ENCODE data around the gene RAB33B.
"Not testable (repeated sequence)": the region's sequence is repeated elsewhere in the genome, so short reads cannot be mapped to it uniquely, and the experiment has no call there.

The RAB33B gene

GRCh38 chr4:139454111-139455045 lies at the start of gene RAB33B:
Gene RAB33B (plus strand): TSS chr4:139454121. CDS start chr4:139454196, 75 bp downstream.
- in situ Hi-C loops (cut with MboI; ENCODE audit: low pct_unique_long_range_greater_than_20kb, low sequenced_read_pairs): no loop called here
- peak; percentile 43 for DNase-seq

DNA sequence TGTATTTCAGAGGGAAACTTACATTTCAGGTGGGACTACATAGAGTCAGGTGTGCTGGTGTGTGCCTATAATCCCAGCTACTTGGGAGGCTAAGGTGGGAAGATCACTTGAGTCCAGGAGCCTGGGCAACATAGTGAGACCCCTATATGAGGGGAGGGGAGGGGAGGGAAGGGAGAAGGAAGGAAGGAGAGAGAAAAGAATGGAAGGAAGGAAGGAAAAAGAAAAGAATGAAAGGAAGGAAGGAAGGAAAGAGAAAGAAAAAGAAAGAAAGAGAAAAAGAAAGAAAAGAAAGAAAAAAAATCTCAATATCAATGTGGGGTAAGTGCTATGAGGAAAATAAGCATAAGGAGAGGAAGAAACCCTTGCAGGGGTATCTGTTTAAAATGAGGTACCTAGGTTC lies 43.6 kb upstream of the RAB33B start:
- in situ Hi-C loops (cut with MboI; ENCODE audit: low pct_unique_long_range_greater_than_20kb, low sequenced_read_pairs): no loop called here
- no peak for DNase-seq

DNA sequence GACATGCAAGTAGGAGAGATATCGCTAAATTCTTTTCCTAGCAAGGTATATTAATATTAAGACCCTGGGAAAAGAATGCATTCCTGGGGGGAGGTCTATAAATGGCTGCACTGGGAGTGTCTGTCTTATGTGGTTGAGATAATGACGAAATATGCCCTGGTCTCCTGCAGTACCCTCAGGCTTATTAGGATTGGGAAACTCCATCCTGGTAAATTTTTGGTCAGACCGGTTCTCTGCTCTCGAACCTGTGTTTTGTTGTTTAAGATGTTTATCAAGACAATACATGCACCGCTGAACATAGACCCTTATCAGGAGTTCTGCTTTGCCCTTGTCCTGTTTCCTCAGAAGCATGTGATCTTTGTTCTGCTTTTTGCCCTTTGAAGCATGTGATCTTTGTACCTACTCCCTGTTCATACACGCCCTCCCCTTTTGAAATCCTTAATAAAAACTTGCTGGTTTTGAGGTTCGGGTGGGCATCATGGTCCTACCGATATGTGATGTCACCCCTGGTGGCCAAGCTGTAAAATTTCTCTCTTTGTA lies 39.2 kb upstream of the RAB33B start:
- in situ Hi-C loops (cut with MboI; ENCODE audit: low pct_unique_long_range_greater_than_20kb, low sequenced_read_pairs): not testable (repeated sequence)
- peak; percentile 66 for DNase-seq

DNA sequence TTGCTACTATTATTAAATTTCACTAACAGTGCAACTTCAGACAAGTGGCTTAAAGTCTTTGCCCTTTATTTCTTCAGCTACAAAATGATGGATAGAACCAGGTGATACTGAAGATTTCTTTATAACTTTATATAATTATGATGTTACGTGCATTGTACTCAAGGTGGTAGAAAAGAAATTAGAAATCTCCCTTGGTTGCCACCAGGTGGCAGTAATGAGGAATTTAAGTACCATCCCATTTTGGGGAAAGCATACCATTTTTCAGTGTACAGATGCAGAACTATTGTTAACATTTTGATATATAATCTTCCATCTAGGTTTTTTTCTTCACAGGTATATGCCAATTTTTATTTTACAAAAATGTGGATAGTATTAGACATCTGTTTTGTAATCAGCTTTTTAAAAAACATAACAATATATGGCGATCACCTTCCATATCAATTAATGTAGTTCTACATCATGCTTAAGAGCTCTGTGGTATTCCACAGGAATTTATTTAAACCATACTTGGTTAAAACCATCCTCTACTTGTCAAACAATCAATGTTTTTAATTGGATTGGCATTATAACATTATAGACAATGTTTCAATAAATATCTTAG lies 37.7 kb upstream of the RAB33B start:
- peak; percentile 54 for DNase-seq
- in situ Hi-C loops (cut with MboI; ENCODE audit: low pct_unique_long_range_greater_than_20kb, low sequenced_read_pairs): no loop called here

- in situ Hi-C loops (cut with MboI; ENCODE audit: low pct_unique_long_range_greater_than_20kb, low sequenced_read_pairs): no loop called here
- DNase-seq: peak; percentile 97
These were observed 34.5 kb upstream of the RAB33B start for GRCh38 chr4:139419388-139419914.

DNA sequence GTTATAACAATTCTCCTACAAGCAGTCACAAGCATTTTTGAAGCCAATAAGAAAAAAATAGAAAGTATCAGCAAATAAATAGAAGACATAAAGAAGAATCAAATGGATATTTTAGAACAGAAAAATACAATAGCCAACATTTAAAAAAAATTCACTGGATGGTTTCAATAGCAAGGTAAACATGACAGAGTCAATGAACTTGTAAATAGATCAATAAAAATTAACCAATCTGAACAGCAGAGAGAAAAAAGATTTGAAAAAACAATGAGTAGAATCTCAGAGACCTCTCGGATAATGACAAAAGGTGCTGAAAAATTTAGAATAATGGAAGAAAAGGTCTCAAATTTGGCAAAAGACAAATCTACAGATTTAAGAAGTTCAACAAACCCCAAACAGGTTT lies 33.3 kb upstream of the RAB33B start:
- no peak for DNase-seq
- in situ Hi-C loops (cut with MboI; ENCODE audit: low pct_unique_long_range_greater_than_20kb, low sequenced_read_pairs): no loop called here

GRCh38 chr4:139436122-139436521 lies 17.8 kb upstream of the RAB33B start:
- in situ Hi-C loops (cut with MboI; ENCODE audit: low pct_unique_long_range_greater_than_20kb, low sequenced_read_pairs): no loop called here
- DNase-seq: no peak

DNA sequence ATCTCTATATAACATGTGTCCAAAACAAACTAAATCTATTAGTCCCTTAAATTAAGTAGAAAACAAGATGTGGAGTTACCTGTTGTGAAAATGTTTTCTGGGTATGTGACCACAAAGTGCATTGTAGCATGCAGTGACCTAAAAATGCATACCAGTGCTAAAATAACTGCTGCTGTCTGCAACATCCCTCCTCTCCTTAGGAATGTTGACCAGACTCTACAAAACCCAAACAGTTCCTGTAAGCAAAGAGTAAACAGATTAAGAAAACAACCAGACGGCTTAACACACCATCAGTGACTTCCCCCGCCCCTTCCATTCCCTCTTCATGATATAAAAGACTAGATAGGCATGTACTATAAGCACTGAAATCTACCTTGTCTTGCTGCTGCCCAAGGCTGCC lies 15.8 kb upstream of the RAB33B start:
- in situ Hi-C loops (cut with MboI; ENCODE audit: low pct_unique_long_range_greater_than_20kb, low sequenced_read_pairs): no loop called here
- DNase-seq: no peak

GRCh38 chr4:139441029-139441428 lies 12.9 kb upstream of the RAB33B start:
- DNase-seq: no peak
- in situ Hi-C loops (cut with MboI; ENCODE audit: low pct_unique_long_range_greater_than_20kb, low sequenced_read_pairs): no loop called here

DNA sequence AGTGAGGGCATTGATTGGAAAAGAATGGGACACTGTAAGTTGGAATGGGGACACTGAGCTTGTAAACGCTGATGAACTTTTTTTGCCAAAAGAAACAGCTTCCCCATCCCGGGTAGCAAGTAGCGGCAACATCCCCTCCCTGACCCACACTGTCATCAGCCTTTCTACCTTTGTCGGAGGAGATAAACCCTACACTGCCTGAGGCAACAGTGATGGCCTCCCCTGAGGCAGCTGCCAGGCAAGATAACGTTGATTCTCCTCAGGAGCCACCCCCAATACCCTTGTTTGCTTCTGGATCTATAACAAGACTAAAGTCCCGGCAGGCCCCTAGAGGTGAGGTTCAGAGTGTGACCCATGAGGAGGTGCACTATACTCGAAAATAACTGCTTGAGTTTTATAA lies 10.3 kb upstream of the RAB33B start:
- DNase-seq: no peak
- in situ Hi-C loops (cut with MboI; ENCODE audit: low pct_unique_long_range_greater_than_20kb, low sequenced_read_pairs): no loop called here

DNA sequence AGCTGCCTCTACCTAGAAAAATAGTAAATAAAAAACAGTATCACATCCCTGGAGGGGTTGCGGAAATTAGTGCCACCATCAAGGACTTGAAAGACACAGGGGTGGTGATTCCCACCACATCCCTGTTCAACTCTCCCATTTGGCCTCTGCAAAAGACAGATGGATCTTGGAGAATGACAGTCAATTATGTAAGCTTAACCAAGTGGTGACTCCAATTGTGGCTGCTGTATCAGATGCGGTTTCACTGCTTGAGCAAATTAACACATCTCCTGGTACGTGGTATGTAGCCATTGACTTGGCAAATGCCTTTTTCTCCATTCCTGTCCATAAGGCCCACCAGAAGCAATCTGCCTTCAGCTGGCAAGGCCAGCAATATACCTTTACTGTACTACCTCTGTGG lies 9.0 kb upstream of the RAB33B start:
- DNase-seq; in situ Hi-C loops (cut with MboI; ENCODE audit: low pct_unique_long_range_greater_than_20kb, low sequenced_read_pairs): not testable (repeated sequence)

GRCh38 chr4:139447078-139447477 lies 6.8 kb upstream of the RAB33B start:
- DNase-seq: not testable (repeated sequence)

GRCh38 chr4:139450586-139450985 lies 3.3 kb upstream of the RAB33B start:
- in situ Hi-C loops (cut with MboI; ENCODE audit: low pct_unique_long_range_greater_than_20kb, low sequenced_read_pairs): no loop called here
- no peak for DNase-seq

More at GRCh38 chr4:139447078-139447477, 6.8 kb upstream of the RAB33B start:
- in situ Hi-C loops (cut with MboI; ENCODE audit: low pct_unique_long_range_greater_than_20kb, low sequenced_read_pairs): not testable (repeated sequence)

GRCh38 chr4:139451997-139452396 lies 1.9 kb upstream of the RAB33B start:
- in situ Hi-C loops (cut with MboI; ENCODE audit: low pct_unique_long_range_greater_than_20kb, low sequenced_read_pairs): no loop called here
- no peak for DNase-seq

DNA sequence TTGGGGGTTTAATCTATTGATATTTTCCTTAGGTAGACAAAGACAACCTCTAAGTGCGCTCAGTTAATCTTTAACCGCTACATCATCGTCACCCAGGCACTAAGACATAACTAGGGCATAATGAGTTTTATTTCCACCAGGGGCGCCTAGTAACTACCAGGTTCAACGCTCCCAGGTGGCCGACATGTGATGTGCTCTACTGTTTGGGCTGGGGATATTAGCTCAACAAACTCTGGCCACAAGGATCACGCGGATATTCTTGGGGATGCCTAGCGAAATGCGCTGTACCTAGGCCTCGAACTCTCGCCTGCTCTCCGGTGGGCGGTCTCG lies 915 bp upstream of the RAB33B start:
- in situ Hi-C loops (cut with MboI; ENCODE audit: low pct_unique_long_range_greater_than_20kb, low sequenced_read_pairs): no loop called here
- no peak for DNase-seq

DNA sequence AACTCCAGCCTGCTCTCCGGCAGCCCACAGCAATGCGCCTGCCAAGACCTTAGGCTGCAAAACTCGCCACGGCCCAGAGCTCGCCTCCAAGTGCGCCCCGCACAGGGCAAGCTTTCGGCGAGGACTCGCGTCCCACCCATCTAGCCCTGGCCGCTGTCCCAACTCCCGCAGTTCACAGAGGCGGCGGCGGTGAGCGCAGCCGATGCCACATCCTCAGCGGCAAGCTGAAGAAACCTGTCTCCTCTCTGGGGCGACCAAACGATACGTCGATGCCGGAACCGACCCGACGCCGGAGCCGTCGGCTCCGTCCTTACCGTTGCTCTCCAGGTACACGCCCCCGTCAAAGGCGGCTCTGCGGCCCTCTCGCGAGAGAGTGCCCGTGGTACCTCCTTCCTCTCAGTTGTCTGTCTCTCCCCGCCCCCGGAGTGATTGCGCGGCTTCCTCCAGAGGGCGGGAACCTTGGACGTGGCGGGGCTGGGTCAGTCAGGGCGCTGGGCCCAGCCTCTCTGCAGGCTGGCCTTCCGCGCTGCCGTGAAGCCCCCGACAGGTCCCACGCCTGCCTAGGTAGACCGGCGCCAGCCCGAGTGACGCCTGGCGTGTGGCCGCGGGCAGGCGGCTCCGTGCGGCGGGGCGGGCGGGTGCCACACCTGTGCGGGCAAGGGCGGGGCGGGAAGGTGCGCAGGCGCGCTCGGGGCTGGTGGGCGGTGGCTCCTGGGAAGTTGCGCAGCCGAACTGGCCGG lies 380 bp upstream of the RAB33B start:
- in situ Hi-C loops (cut with MboI; ENCODE audit: low pct_unique_long_range_greater_than_20kb, low sequenced_read_pairs): no loop called here
- DNase-seq: peak; percentile 98

- peak; percentile 38 for DNase-seq
- in situ Hi-C loops (cut with MboI; ENCODE audit: low pct_unique_long_range_greater_than_20kb, low sequenced_read_pairs): no loop called here
These were observed 1.2 kb downstream of the RAB33B start for GRCh38 chr4:139455126-139455538.

GRCh38 chr4:139457318-139457717 lies 3.4 kb downstream of the RAB33B start:
- in situ Hi-C loops (cut with MboI; ENCODE audit: low pct_unique_long_range_greater_than_20kb, low sequenced_read_pairs): no loop called here
- no peak for DNase-seq

DNA sequence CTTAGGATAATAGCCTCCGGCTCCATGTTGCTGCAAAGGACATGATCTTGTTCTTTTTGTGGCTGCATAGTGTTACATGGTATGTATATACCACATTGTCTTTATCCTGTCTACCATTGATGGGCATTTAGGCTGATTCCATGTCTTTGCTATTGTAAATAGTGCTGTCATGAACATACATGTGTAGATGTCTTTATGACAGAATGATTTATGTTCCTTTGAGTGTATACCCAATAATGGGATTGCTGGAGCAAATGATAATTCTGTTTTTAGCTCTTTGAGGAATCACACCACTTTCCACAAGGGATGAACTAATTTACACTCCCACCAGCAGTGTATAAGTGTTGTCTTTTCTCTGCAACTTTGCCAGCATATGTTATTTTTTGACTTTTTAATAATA lies 4.6 kb downstream of the RAB33B start:
- in situ Hi-C loops (cut with MboI; ENCODE audit: low pct_unique_long_range_greater_than_20kb, low sequenced_read_pairs): no loop called here
- DNase-seq: no peak
